ENCODE measurements around the gene APOH.
"Not testable (repeated sequence)": the region's sequence is repeated elsewhere in the genome, so short reads cannot be mapped to it uniquely, and the experiment has no call there.

Gene APOH

GRCh38 chr17:66255527-66255971, 26.3 kb upstream of the APOH start:
- ChIA-PET CTCF (interaction anchor here (0.6 kb wide), 1 partner anchor 311 kb away, joined by 3 read pairs; no protein-coding TSS in a partner anchor), POLR2A (no interaction called here)
- no peak for DNase-seq (ENCODE audit: extremely low spot score)
- TF ChIP-seq ZNF384 (IDR thresholded peaks at IDR 0.05) (no peak), FOXM1 (IDR thresholded peaks at IDR 0.05; ENCODE audit: borderline replicate concordance) (no peak), BHLHE40 (IDR thresholded peaks at IDR 0.05; ENCODE audit: borderline replicate concordance) (no peak), SUZ12 (IDR thresholded peaks at IDR 0.05) (no peak), ARNT (IDR thresholded peaks at IDR 0.05) (no peak), NFRKB (IDR thresholded peaks at IDR 0.05) (no peak), LEF1 (IDR thresholded peaks at IDR 0.05; ENCODE audit: borderline replicate concordance) (no peak), CTBP1 (IDR thresholded peaks at IDR 0.05; ENCODE audit: borderline replicate concordance) (no peak), HDGF (IDR thresholded peaks at IDR 0.05; ENCODE audit: borderline replicate concordance) (no peak)
- TF ChIP-seq, protein P1, sequence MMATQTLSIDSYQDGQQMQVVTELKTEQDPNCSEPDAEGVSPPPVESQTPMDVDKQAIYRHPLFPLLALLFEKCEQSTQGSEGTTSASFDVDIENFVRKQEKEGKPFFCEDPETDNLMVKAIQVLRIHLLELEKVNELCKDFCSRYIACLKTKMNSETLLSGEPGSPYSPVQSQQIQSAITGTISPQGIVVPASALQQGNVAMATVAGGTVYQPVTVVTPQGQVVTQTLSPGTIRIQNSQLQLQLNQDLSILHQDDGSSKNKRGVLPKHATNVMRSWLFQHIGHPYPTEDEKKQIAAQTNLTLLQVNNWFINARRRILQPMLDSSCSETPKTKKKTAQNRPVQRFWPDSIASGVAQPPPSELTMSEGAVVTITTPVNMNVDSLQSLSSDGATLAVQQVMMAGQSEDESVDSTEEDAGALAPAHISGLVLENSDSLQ (IDR thresholded peaks at IDR 0.05) = no peak

DNA sequence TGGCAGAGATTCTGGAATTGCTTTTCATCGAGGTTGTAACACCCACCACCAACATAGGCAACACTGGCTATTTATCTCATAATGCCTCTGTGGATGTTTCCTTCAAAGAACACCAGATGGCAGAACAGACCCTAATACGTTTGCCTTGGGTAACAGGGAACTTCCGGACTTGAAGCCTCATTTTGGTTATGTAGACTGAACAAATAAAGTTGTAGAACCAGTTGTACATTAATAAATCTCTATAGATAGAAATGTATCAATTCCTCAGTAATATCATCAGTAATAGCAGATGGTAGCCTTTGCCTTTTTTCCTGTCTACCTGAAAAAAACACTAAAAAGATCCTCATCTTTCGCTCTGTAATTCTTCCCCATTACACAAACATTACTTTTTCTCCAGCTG, 25.9 kb upstream of the APOH start:
- CTCF ChIA-PET = interaction anchor here (0.6 to 0.7 kb wide), 3 partner anchors 49 to 312 kb away, joined by 3 to 6 read pairs (median 5); no protein-coding TSS in a partner anchor
- POLR2A ChIA-PET = no interaction called here
- TF ChIP-seq BHLHE40 (IDR thresholded peaks at IDR 0.05; ENCODE audit: borderline replicate concordance) (no peak), CTBP1 (IDR thresholded peaks at IDR 0.05; ENCODE audit: borderline replicate concordance) (no peak), ELF4 (IDR thresholded peaks at IDR 0.05) (0 out of 2 replicates have a peak, but pooled peaks have one; percentile 29)
- DNase-seq (ENCODE audit: extremely low spot score) = peak; percentile 68

DNA sequence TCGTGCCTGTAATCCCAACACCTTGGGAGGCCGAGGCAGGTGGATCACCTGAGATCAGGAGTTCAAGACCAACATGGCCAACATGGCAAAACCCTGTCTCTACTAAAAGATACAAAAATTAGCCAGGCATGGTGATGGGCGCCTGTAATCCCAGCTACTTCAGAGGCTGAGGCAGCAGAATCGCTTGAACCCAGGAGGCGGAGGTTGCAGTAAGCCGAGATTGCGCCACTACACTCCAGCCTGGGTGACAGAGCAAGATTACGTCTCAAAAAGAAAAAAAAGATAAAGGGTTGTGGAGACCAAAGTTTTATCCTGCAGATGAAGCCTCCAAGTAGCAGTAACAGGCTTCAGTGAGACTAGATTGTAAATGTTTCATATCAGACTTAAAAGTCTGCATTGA, 24.2 kb upstream of the APOH start:
- POLR2A ChIA-PET; DNase-seq (ENCODE audit: extremely low spot score); CTCF ChIA-PET: not testable (repeated sequence)

DNA sequence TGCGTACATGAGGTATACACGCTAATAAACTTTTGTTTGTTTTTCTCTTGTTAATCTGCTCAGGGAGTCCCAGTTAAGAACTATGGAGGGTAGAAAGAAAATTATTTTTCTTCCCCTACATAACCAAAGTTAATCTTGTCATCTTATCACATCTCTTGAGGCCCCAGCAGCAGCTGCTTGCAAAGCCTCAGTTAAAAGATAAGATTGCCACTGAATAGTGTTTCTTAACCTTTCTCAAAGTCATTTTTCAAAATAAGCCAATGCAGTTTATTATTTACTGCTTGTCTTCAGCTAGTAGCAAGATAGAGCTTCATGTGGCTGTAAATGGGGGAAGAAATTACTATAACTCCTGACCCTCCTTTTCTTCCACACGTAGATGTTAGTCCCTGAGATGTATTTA, 21.5 kb upstream of the APOH start:
- CTCF ChIA-PET = interaction anchor here (0.7 kb wide), 1 partner anchor 36 kb away, joined by 3 read pairs; no protein-coding TSS in a partner anchor

GRCh38 chr17:66248285-66248684, 19.1 kb upstream of the APOH start:
- ChIA-PET CTCF (interaction anchor here (0.7 kb wide), 1 partner anchor 1356 kb away, joined by 3 read pairs; no protein-coding TSS in a partner anchor), POLR2A (no interaction called here)
- TF ChIP-seq SUZ12 (IDR thresholded peaks at IDR 0.05) (no peak), L3MBTL2 (conservative IDR thresholded peaks at IDR 0.05) (no peak), FOXK2 (IDR thresholded peaks at IDR 0.05) (no peak), ARNT (IDR thresholded peaks at IDR 0.05) (no peak), SP1 (IDR thresholded peaks at IDR 0.05) (no peak), TARDBP (IDR thresholded peaks at IDR 0.05) (no peak), BHLHE40 (IDR thresholded peaks at IDR 0.05; ENCODE audit: borderline replicate concordance) (no peak)
- TF ChIP-seq, protein P1 (IDR thresholded peaks at IDR 0.05) = no peak
- DNase-seq (ENCODE audit: extremely low spot score) = no peak

More for the DNA sequence above, 21.5 kb upstream of the APOH start:
- no peak for DNase-seq (ENCODE audit: extremely low spot score)
- no peak for TF ChIP-seq BHLHE40 (IDR thresholded peaks at IDR 0.05; ENCODE audit: borderline replicate concordance)
- TF ChIP-seq TARDBP (IDR thresholded peaks at IDR 0.05) = no peak
- no peak for TF ChIP-seq ELF4 (IDR thresholded peaks at IDR 0.05)
- no peak for TF ChIP-seq FOXA1 (IDR thresholded peaks at IDR 0.05)
- no peak for TF ChIP-seq SUZ12 (IDR thresholded peaks at IDR 0.05)
- TF ChIP-seq SP1 (IDR thresholded peaks at IDR 0.05) = no peak
- TF ChIP-seq HDGF (IDR thresholded peaks at IDR 0.05; ENCODE audit: borderline replicate concordance) = no peak
- TF ChIP-seq NFRKB (IDR thresholded peaks at IDR 0.05) = no peak
- TF ChIP-seq, protein P1 (IDR thresholded peaks at IDR 0.05) = no peak
- TF ChIP-seq CTBP1 (IDR thresholded peaks at IDR 0.05; ENCODE audit: borderline replicate concordance) = no peak
- no peak for TF ChIP-seq L3MBTL2 (conservative IDR thresholded peaks at IDR 0.05)
- no peak for TF ChIP-seq ARNT (IDR thresholded peaks at IDR 0.05)
- TF ChIP-seq LEF1 (IDR thresholded peaks at IDR 0.05; ENCODE audit: borderline replicate concordance) = no peak
- no peak for TF ChIP-seq ZNF384 (IDR thresholded peaks at IDR 0.05)
- no peak for TF ChIP-seq FOXM1 (IDR thresholded peaks at IDR 0.05; ENCODE audit: borderline replicate concordance)
- POLR2A ChIA-PET = interaction anchor here (0.7 kb wide), 1 partner anchor 185 kb away, joined by 3 read pairs; no protein-coding TSS in a partner anchor

GRCh38 chr17:66241839-66242238, 12.6 kb upstream of the APOH start:
- CTCF ChIA-PET = no interaction called here

GRCh38 chr17:66240630-66241029, 11.4 kb upstream of the APOH start:
- TF ChIP-seq SUZ12 (IDR thresholded peaks at IDR 0.05) = no peak
- TF ChIP-seq FOXK2 (IDR thresholded peaks at IDR 0.05) = no peak
- TF ChIP-seq NFRKB (IDR thresholded peaks at IDR 0.05) = no peak
- no peak for TF ChIP-seq FOXA1 (IDR thresholded peaks at IDR 0.05)
- TF ChIP-seq ARNT (IDR thresholded peaks at IDR 0.05) = no peak
- TF ChIP-seq ZNF384 (IDR thresholded peaks at IDR 0.05) = no peak
- no peak for TF ChIP-seq TARDBP (IDR thresholded peaks at IDR 0.05)
- no peak for TF ChIP-seq BHLHE40 (IDR thresholded peaks at IDR 0.05; ENCODE audit: borderline replicate concordance)
- TF ChIP-seq LEF1 (IDR thresholded peaks at IDR 0.05; ENCODE audit: borderline replicate concordance) = no peak
- TF ChIP-seq CTBP1 (IDR thresholded peaks at IDR 0.05; ENCODE audit: borderline replicate concordance) = no peak
- TF ChIP-seq L3MBTL2 (conservative IDR thresholded peaks at IDR 0.05) = no peak
- TF ChIP-seq, protein P1 (IDR thresholded peaks at IDR 0.05) = no peak
- no peak for TF ChIP-seq HDGF (IDR thresholded peaks at IDR 0.05; ENCODE audit: borderline replicate concordance)
- TF ChIP-seq SP1 (IDR thresholded peaks at IDR 0.05) = no peak
- TF ChIP-seq FOXM1 (IDR thresholded peaks at IDR 0.05; ENCODE audit: borderline replicate concordance) = no peak
- TF ChIP-seq ELF4 (IDR thresholded peaks at IDR 0.05) = no peak
- ChIA-PET POLR2A (no interaction called here), CTCF (interaction anchor here (0.6 kb wide), 1 partner anchor 224 kb away, joined by 3 read pairs; no protein-coding TSS in a partner anchor)
- no peak for DNase-seq (ENCODE audit: extremely low spot score)

More at GRCh38 chr17:66241839-66242238, 12.6 kb upstream of the APOH start:
- no peak for DNase-seq (ENCODE audit: extremely low spot score)
- TF ChIP-seq TARDBP (IDR thresholded peaks at IDR 0.05) (no peak), ELF4 (IDR thresholded peaks at IDR 0.05) (no peak), FOXM1 (IDR thresholded peaks at IDR 0.05; ENCODE audit: borderline replicate concordance) (no peak), NFRKB (IDR thresholded peaks at IDR 0.05) (no peak), SP1 (IDR thresholded peaks at IDR 0.05) (no peak), HDGF (IDR thresholded peaks at IDR 0.05; ENCODE audit: borderline replicate concordance) (no peak), L3MBTL2 (conservative IDR thresholded peaks at IDR 0.05) (no peak), FOXA1 (IDR thresholded peaks at IDR 0.05) (no peak)
- POLR2A ChIA-PET = no interaction called here
